Measurements from ENCODE around the gene COL5A1.

The COL5A1 gene

GRCh38 chr9:134825025-134825424 is 183.4 kb downstream of the COL5A1 start:
- no peak for DNase-seq

- DNase-seq: no peak
Measured at GRCh38 chr9:134826336-134827285, 185.0 kb downstream of the COL5A1 start.

- DNase-seq: no peak
Measured at GRCh38 chr9:134827559-134827958, 186.0 kb downstream of the COL5A1 start.

GRCh38 chr9:134827993-134828392 is 186.4 kb downstream of the COL5A1 start:
- DNase-seq: no peak

GRCh38 chr9:134828892-134829291 is 187.3 kb downstream of the COL5A1 start:
- DNase-seq: no peak

- DNase-seq: no peak
Measured at GRCh38 chr9:134829356-134829937, 187.8 kb downstream of the COL5A1 start.

GRCh38 chr9:134830126-134830525 is 188.5 kb downstream of the COL5A1 start:
- no peak for DNase-seq

- no peak for DNase-seq
Measured at GRCh38 chr9:134830926-134831720, 189.5 kb downstream of the COL5A1 start.

GRCh38 chr9:134832471-134832870 is 190.9 kb downstream of the COL5A1 start:
- no peak for DNase-seq

- no peak for DNase-seq
Measured at GRCh38 chr9:134833294-134833880, 191.8 kb downstream of the COL5A1 start.

GRCh38 chr9:134834217-134834956 is 192.8 kb downstream of the COL5A1 start:
- no peak for DNase-seq

GRCh38 chr9:134834957-134835419 is 193.4 kb downstream of the COL5A1 start:
- DNase-seq: no peak

- DNase-seq: no peak
Measured at GRCh38 chr9:134835448-134835847, 193.8 kb downstream of the COL5A1 start.

- no peak for DNase-seq
Measured at GRCh38 chr9:134835987-134836386, 194.4 kb downstream of the COL5A1 start.

GRCh38 chr9:134836406-134836970 is 194.9 kb downstream of the COL5A1 start:
- DNase-seq: no peak

GRCh38 chr9:134837529-134837928 is 195.9 kb downstream of the COL5A1 start:
- DNase-seq: no peak

GRCh38 chr9:134838651-134839454 is 197.2 kb downstream of the COL5A1 start:
- no peak for DNase-seq

- DNase-seq: no peak
Measured at GRCh38 chr9:134839455-134840125, 198.0 kb downstream of the COL5A1 start.

- no peak for DNase-seq
Measured at GRCh38 chr9:134840511-134840910, 198.9 kb downstream of the COL5A1 start.

GRCh38 chr9:134841180-134841904 is 199.7 kb downstream of the COL5A1 start:
- DNase-seq: no peak

Data from NCI-H2081 treated with DMSO at 0.1 percent for 48 hours (cell line).